ENCODE measurements around the gene LCT. TPM values are rescaled to one million over a fixed set of nuclear protein-coding genes. Genes with fewer than 3 reads are reported as not detected.
A peak's percentile ranks its signal among the peaks of the same experiment; 100 is the strongest.

LCT gene
- total and polyA plus RNA-seq, 9 of the 15 experiments (the other 6 are each of a cell fraction or from before 2014, with no cell fraction given) = 0.01 to 0.04 (median 0.03) TPM; not detected in 4

DNA sequence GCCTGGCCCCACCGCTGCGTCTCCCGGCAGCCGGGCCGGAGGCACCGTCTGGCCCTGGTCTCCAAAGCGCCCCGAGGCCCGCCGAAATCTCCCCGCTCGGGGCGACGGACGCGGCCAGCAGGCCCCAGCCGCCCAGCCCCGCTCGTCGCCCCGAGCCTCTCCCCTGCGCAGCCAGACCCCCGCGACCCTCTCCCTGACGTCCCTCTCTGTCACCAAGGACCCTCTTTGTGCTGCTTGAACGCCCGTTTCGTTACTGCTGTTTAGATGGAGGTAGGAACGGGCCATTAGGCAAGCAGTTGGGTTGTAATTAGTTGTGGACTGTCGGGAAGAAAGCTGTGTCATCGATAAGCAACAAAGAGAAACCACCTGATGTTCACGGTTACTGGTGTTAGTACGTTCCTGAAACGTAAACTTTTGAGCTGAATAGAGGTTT lies 94.6 kb downstream of the LCT start (continued):
- TF ChIP-seq, protein P1, sequence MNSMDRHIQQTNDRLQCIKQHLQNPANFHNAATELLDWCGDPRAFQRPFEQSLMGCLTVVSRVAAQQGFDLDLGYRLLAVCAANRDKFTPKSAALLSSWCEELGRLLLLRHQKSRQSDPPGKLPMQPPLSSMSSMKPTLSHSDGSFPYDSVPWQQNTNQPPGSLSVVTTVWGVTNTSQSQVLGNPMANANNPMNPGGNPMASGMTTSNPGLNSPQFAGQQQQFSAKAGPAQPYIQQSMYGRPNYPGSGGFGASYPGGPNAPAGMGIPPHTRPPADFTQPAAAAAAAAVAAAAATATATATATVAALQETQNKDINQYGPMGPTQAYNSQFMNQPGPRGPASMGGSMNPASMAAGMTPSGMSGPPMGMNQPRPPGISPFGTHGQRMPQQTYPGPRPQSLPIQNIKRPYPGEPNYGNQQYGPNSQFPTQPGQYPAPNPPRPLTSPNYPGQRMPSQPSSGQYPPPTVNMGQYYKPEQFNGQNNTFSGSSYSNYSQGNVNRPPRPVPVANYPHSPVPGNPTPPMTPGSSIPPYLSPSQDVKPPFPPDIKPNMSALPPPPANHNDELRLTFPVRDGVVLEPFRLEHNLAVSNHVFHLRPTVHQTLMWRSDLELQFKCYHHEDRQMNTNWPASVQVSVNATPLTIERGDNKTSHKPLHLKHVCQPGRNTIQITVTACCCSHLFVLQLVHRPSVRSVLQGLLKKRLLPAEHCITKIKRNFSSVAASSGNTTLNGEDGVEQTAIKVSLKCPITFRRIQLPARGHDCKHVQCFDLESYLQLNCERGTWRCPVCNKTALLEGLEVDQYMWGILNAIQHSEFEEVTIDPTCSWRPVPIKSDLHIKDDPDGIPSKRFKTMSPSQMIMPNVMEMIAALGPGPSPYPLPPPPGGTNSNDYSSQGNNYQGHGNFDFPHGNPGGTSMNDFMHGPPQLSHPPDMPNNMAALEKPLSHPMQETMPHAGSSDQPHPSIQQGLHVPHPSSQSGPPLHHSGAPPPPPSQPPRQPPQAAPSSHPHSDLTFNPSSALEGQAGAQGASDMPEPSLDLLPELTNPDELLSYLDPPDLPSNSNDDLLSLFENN (IDR thresholded peaks at IDR 0.05; ENCODE audit: low read depth in 2 of 2, low read length in 2 of 2) = no peak
- TF ChIP-seq ZC3H4 (CRISPR knock-in tag; IDR thresholded peaks at IDR 0.05; ENCODE audit: borderline replicate concordance) (peak; percentile 86; the same call in 1 of the 2 replicates), DNMT1 (IDR thresholded peaks at IDR 0.05) (no peak), ZNF197 (CRISPR knock-in tag; IDR thresholded peaks at IDR 0.05; ENCODE audit: low read depth) (no peak), NBN (IDR thresholded peaks at IDR 0.05; ENCODE audit: low read depth) (0 out of 2 replicates have a peak, but pooled peaks have one; percentile 46), BRD4 (IDR thresholded peaks at IDR 0.05) (peak; percentile 57), TAF9B (IDR thresholded peaks at IDR 0.05; ENCODE audit: partially characterized antibody) (no peak), GTF2A2 (tag; IDR thresholded peaks at IDR 0.05) (no peak), CHD2 (IDR thresholded peaks at IDR 0.05; ENCODE audit: low read depth, low read length) (no peak), MYC (IDR thresholded peaks at IDR 0.05; ENCODE audit: low read depth, low read length) (no peak), MYC (CRISPR knock-in tag; IDR thresholded peaks at IDR 0.05; ENCODE audit: borderline replicate concordance, low read depth) (no peak), ZBTB1 (CRISPR knock-in tag; IDR thresholded peaks at IDR 0.05; ENCODE audit: borderline replicate concordance, low read depth) (no peak), RCOR1 (IDR thresholded peaks at IDR 0.05; ENCODE audit: borderline replicate concordance in 1 of 2, low read depth in 2 of 2, low read length in 2 of 2) (no peak), C11orf30 (IDR thresholded peaks at IDR 0.05; ENCODE audit: low read depth) (peak; percentile 92), ZNF830 (CRISPR knock-in tag; IDR thresholded peaks at IDR 0.05) (no peak), ZNF41 (CRISPR knock-in tag; conservative IDR thresholded peaks at IDR 0.05) (no peak), ESRRA (IDR thresholded peaks at IDR 0.05; ENCODE audit: borderline replicate concordance, low read depth) (no peak), ZNF274 (IDR thresholded peaks at IDR 0.05; ENCODE audit: borderline replicate concordance, low read depth, low read length) (peak; percentile 44; the same call in 1 of the 2 replicates), SRF (CRISPR knock-in tag; IDR thresholded peaks at IDR 0.05) (no peak), POLR2B (IDR thresholded peaks at IDR 0.05; ENCODE audit: low read depth, partially characterized antibody) (no peak)
- TF ChIP-seq, protein P2, sequence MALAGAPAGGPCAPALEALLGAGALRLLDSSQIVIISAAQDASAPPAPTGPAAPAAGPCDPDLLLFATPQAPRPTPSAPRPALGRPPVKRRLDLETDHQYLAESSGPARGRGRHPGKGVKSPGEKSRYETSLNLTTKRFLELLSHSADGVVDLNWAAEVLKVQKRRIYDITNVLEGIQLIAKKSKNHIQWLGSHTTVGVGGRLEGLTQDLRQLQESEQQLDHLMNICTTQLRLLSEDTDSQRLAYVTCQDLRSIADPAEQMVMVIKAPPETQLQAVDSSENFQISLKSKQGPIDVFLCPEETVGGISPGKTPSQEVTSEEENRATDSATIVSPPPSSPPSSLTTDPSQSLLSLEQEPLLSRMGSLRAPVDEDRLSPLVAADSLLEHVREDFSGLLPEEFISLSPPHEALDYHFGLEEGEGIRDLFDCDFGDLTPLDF (CRISPR knock-in tag; IDR thresholded peaks at IDR 0.05) = 0 out of 2 replicates have a peak, but pooled peaks have one; percentile 25
- TF ChIP-seq, protein P3, sequence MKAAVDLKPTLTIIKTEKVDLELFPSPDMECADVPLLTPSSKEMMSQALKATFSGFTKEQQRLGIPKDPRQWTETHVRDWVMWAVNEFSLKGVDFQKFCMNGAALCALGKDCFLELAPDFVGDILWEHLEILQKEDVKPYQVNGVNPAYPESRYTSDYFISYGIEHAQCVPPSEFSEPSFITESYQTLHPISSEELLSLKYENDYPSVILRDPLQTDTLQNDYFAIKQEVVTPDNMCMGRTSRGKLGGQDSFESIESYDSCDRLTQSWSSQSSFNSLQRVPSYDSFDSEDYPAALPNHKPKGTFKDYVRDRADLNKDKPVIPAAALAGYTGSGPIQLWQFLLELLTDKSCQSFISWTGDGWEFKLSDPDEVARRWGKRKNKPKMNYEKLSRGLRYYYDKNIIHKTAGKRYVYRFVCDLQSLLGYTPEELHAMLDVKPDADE (conservative IDR thresholded peaks at IDR 0.05; ENCODE audit: control insufficient read depth, low read depth, low read length) = no peak
- TF ChIP-seq, protein P4, sequence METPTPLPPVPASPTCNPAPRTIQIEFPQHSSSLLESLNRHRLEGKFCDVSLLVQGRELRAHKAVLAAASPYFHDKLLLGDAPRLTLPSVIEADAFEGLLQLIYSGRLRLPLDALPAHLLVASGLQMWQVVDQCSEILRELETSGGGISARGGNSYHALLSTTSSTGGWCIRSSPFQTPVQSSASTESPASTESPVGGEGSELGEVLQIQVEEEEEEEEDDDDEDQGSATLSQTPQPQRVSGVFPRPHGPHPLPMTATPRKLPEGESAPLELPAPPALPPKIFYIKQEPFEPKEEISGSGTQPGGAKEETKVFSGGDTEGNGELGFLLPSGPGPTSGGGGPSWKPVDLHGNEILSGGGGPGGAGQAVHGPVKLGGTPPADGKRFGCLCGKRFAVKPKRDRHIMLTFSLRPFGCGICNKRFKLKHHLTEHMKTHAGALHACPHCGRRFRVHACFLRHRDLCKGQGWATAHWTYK (CRISPR knock-in tag; IDR thresholded peaks at IDR 0.05) = no peak

Measured in K562 (cell line).